Activated naive CD4-positive, alpha-beta T cell treated with anti-CD3 and anti-CD28 coated beads, Interleukin-2, amount 50 U/mL, for 24 hours (primary cell): ENCODE results near the gene GPR151.
A peak's percentile ranks its signal among the peaks of the same experiment; 100 is the strongest.

Experiments
- H3K27ac Mint-ChIP-seq: one replicate; pipeline ENCODE4 v1.8.0; 2021; ENCODE audit warnings: mild to moderate bottlenecking, mixed read lengths
- H3K27me3 Mint-ChIP-seq: one replicate; pipeline ENCODE4 v1.8.0; 2021; ENCODE audit warnings: mixed read lengths
- H3K36me3 Mint-ChIP-seq: one replicate; pipeline ENCODE4 v1.8.0; 2021; ENCODE audit warnings: mixed read lengths
- H3K4me1 Mint-ChIP-seq: one replicate; pipeline ENCODE4 v1.8.0; 2021; ENCODE audit warnings: mixed read lengths
- H3K4me3 Mint-ChIP-seq: one replicate; pipeline ENCODE4 v1.8.0; 2021; ENCODE audit warnings: mild to moderate bottlenecking, mixed read lengths
- H3K9me3 Mint-ChIP-seq: one replicate; pipeline ENCODE4 v1.8.0; 2021; ENCODE audit warnings: mixed read lengths

GPR151 gene

DNA sequence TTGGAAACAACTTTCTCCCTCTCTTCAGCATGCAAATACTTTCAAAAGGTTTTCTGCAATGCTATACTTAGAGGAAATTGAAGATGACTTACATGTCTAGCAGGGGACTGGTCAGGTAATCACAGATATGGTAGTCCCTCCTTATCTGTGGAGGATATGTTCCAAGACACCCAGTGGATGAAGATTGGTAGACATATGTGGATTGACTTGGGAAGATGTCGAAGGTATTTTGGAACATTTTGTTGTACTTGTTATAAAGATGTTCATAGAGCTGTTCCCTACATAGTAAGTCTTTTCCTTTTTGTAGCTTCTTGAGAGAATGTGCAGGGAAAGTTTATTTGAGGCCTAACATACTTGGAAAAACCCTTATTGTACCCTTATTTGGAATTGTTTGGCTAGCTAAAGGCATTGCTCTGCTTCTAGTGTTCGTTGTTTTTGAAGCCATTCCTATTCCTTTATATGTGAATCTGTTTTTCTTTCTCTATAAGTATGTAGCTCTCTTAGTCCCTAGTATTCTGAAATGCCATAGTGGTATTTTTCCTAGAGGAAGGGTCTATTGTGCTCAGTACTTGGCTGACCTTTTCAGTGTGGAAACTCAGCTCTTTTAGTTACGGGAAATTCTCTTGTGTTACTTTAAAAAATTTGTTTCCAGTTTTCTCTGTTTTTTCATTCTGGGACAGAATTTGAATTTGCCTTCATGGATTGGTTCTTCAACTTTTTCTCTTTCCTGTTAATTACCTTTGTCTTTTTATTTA, 25.7 kb downstream of the GPR151 start:
- Mint-ChIP-seq H3K4me1 (peaks cover 11% of the 10 kb centered on the region), H3K27me3 (no peaks in the 10 kb centered on the region), H3K9me3 (no peaks in the 10 kb centered on the region), H3K4me3 (no peak overlapping the region), H3K27ac (no peak overlapping the region), H3K36me3 (peaks cover 30% of the 10 kb centered on the region)

DNA sequence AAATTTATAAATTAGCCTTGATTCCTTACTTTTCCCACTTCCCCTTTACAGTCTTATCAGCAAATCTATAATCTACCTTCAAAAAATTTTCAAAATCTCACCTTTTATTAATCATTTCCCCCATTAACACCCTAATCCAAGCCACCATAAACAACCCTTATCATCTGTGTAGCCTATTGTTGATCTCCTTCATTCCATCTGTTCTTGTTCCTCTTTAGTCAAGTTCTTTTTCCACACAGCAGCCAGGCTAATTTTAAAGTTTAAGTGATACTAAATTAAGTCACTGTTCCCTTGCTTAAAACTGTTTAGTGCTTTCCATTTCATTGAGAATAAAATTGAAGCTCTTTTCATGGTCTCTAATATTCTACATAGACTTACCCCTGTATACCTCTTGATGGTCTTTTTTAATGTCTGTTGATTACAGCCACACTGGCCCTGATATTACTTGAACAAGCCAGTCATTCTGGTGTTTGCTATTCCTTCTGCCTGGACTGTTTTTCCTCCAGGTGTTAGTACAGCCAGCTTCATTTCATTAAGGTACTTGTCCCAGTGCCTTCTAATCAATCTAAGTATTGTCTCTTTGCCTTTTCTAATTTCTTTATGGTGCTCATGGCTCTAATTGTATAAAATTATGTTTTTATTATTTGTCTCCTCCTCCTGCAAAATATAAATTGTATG, 31.1 kb downstream of the GPR151 start:
- Mint-ChIP-seq H3K36me3 (peaks cover 37% of the 10 kb centered on the region), H3K27ac (no peak overlapping the region)

DNA sequence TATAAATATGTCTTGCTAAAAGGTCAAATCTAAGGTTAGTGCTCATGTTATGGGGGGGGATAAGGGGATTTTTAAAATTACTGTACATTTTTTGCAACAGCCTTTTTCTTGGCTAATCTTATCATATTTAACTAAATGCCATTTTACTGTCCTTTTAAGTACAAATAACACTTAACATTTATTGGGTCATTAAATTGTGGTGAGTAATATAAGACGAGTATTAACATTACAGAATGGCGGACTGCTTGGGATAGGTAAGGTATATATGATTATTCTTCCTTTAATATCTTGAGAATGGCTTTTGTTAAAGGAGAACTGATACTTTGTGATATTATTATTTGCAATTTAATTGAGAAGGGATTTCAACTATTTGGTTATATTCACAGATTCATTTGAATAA, 33.2 kb downstream of the GPR151 start:
- Mint-ChIP-seq H3K4me3 (no peak overlapping the region), H3K27me3 (no peaks in the 10 kb centered on the region), H3K27ac (no peak overlapping the region), H3K4me1 (no peaks in the 10 kb centered on the region), H3K36me3 (peaks cover 27% of the 10 kb centered on the region), H3K9me3 (no peaks in the 10 kb centered on the region)

More for the DNA sequence above, 31.1 kb downstream of the GPR151 start:
- Mint-ChIP-seq H3K4me1 (no peaks in the 10 kb centered on the region), H3K9me3 (no peaks in the 10 kb centered on the region), H3K4me3 (no peak overlapping the region), H3K27me3 (no peaks in the 10 kb centered on the region)

DNA sequence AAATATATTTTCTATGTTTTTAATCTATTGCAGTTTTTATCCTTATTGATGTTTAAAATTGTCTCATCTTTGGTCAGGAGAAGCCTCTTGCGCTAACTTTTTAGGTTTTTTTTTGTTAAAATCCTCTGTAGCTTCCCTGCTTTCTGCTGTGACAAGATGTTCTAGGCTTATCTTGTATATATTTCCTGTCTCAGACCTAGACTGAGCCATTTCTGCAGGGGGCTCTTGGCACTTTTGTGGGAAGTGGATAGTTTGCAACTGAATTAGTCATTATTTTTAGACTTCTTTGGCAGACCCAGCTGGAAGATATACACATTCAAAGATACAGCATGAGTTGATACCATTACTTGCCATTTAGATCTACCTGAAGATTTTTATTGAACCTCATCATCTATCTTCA, 40.1 kb downstream of the GPR151 start:
- no peaks in the 10 kb centered on the region for H3K9me3 Mint-ChIP-seq
- no peak overlapping the region for H3K4me3 Mint-ChIP-seq
- peaks cover 32% of the 10 kb centered on the region for H3K36me3 Mint-ChIP-seq
- H3K27me3 Mint-ChIP-seq = no peaks in the 10 kb centered on the region
- no peak overlapping the region for H3K27ac Mint-ChIP-seq
- H3K4me1 Mint-ChIP-seq = peaks cover 14% of the 10 kb centered on the region

DNA sequence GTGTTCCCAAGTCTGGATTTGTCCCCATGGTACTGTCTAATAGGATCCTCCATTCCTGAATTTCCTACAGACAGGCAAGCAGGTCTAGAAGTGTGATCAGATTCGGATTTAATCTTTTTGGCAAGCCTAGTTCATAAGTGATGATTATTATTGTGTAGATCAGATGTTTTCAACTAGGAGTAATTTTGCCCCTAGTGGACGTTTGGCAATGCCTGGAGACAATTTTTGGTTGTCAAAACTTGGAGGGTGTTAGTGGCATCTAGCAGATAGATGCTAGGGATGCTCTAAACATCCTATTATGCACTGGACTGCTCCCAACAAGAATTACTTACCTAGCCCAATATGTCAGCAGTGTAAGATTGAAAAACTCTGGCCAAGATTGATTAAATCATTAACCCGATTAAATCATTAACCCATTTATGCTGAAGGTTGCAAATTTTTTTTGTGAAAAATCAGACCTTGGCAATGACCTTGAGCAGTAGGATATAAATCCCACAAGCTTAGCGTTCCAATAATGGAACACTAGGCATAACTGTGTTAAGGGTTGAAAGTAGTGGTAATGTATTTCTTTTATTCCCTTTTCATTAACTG, 40.7 kb downstream of the GPR151 start:
- H3K36me3 Mint-ChIP-seq = peaks cover 32% of the 10 kb centered on the region
- H3K4me1 Mint-ChIP-seq = peaks cover 14% of the 10 kb centered on the region
- no peaks in the 10 kb centered on the region for H3K9me3 Mint-ChIP-seq
- H3K4me3 Mint-ChIP-seq = no peak overlapping the region
- H3K27ac Mint-ChIP-seq = no peak overlapping the region
- H3K27me3 Mint-ChIP-seq = no peaks in the 10 kb centered on the region

DNA sequence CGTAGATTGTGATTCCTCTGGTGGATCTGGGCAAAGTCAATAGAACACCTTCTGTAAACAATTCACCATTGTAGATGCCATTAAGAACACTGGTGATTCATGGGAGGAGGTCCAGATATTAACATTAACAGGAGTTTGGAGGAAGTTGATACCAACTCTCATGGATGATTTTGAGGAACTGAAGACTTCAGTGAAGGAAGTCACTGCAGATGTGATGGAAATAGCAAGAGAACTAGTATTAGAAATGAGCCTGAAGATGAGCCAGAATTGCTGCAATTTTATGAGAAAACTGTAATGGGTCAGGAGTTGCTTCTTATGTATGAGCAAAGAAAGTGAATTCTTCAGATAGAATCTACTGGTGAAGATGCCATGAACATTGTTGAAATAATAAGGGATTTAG, 41.9 kb downstream of the GPR151 start:
- Mint-ChIP-seq H3K9me3 (no peaks in the 10 kb centered on the region), H3K27me3 (no peaks in the 10 kb centered on the region), H3K36me3 (peaks cover 33% of the 10 kb centered on the region), H3K4me3 (no peak overlapping the region), H3K27ac (peak overlapping the region; percentile 43), H3K4me1 (peaks cover 14% of the 10 kb centered on the region)

DNA sequence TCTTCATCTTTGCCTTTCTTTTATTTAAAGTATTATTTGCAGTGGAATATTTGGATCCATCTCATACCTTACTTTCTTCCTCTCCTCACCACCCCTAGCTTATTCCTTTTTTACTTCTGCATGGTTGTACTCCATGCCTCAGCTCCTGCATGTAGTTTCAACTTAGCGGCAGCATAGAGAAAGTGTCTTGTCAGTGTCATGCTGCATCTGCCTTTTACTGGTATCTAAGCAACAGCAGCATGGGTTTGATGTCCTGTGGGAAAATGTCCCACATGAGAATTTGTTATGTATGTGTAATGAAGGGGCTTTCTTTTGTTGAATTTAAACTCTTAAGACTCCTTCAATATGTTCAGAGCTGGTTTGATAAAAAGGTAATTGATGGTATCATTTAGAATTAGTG, 48.2 kb downstream of the GPR151 start:
- H3K27me3 Mint-ChIP-seq = no peaks in the 10 kb centered on the region
- no peaks in the 10 kb centered on the region for H3K9me3 Mint-ChIP-seq
- H3K4me3 Mint-ChIP-seq = no peak overlapping the region
- peaks cover 34% of the 10 kb centered on the region for H3K4me1 Mint-ChIP-seq
- H3K27ac Mint-ChIP-seq = no peak overlapping the region
- peaks cover 29% of the 10 kb centered on the region for H3K36me3 Mint-ChIP-seq

DNA sequence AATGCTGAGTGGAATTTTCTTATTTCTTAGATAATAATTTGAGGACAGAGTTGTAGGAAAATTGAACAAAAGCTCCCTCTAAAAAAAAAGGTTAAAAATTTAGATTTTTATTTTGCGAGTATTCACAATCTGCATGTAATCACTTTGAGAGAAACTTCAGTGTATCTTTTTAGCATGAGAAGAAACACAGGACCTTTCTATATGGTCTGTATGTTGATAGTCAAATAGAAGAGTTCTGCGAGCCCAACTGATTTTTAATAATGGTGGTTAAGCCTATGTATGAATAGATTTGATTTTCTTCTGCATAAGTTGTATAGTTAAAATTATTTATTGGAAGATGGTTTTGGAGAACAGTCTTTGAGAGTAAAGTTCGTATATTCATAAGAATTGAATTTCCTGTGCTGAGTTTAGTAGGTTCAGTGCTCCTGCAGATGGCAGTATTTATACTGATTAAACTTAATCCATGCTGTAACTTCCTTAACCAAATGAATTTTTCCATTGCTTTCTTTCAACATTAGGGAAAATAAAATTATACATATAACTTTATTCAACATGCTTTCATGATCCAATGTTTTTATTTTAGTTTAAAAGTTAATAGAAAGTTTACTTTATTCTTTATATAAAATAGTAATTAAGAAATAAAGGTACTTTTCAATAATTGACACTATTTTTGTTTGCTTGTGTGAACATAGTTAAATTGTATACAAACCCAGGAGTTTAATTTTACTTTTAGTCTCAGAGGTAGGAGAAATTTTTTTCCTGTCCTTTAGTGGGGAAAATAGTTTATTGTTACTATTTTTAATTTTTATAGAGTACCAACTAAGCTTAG, 49.3 kb downstream of the GPR151 start:
- Mint-ChIP-seq H3K27me3 (no peaks in the 10 kb centered on the region), H3K36me3 (peaks cover 26% of the 10 kb centered on the region), H3K4me1 (peaks cover 40% of the 10 kb centered on the region), H3K27ac (no peak overlapping the region), H3K4me3 (no peak overlapping the region), H3K9me3 (no peaks in the 10 kb centered on the region)

DNA sequence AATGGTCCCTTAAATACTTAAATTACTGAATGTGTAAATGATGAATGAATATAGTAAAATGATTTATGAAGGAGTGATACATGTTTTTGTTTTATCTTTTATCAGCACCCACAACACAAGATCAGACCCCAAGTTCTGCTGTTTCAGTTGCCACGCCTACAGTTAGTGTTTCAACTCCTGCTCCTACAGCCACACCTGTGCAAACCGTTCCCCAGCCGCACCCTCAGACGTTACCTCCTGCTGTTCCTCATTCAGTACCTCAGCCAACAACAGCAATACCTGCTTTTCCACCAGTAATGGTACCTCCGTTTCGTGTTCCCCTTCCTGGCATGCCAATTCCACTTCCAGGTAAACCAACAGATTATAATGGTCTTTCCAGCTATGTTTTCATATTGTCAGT, 52.5 kb downstream of the GPR151 start:
- no peaks in the 10 kb centered on the region for H3K27me3 Mint-ChIP-seq
- peaks cover 33% of the 10 kb centered on the region for H3K36me3 Mint-ChIP-seq
- H3K4me3 Mint-ChIP-seq = no peak overlapping the region
- no peaks in the 10 kb centered on the region for H3K9me3 Mint-ChIP-seq
- H3K27ac Mint-ChIP-seq = no peak overlapping the region
- peaks cover 55% of the 10 kb centered on the region for H3K4me1 Mint-ChIP-seq
